Kidney (tissue), 14 donors: ENCODE data around the gene SLC30A3. TPM values are rescaled to one million over a fixed set of nuclear protein-coding genes. Genes with fewer than 3 reads are reported as not detected.
A peak's percentile ranks its signal among the peaks of the same experiment; 100 is the strongest.

Source experiments
- DNase-seq, 5 donors: peaks; one replicate each; pipeline ENCODE4 v3.0.0-alpha.2; 2013 to 2020
- FAIRE-seq: peaks from 2 replicates; lab custom pipeline; 2012; peaks lifted over from hg19 to GRCh38; lab: Jason Lieb, UNC
- H3K27ac ChIP-seq, 2 donors: one replicate each; pipeline ENCODE4 v1.7.0; 2013; ENCODE audit warnings: low read depth in 2 of 2, low read length in 2 of 2, inconsistent platforms in 1 of 2
- H3K27me3 ChIP-seq: one replicate; pipeline ENCODE4 v1.7.1; 2013; ENCODE audit warnings: low read length, inconsistent platforms; ENCODE audit not compliant: control insufficient read depth, insufficient read depth
- H3K36me3 ChIP-seq, 3 donors: one replicate each; pipeline versions ENCODE4 v1.7.0 to v1.7.1; 2013; ENCODE audit warnings: low read length in 3 of 3, control low read depth in 1 of 3, inconsistent platforms in 1 of 3; ENCODE audit not compliant: insufficient read depth in 3 of 3, control insufficient read depth in 2 of 3
- H3K4me1 ChIP-seq, 3 donors: one replicate each; pipeline versions ENCODE4 v1.7.0 to v1.7.1; 2013; ENCODE audit warnings: low read length in 3 of 3, inconsistent platforms in 1 of 3, low read depth in 1 of 3; ENCODE audit not compliant: control insufficient read depth in 2 of 3, insufficient read depth in 2 of 3
- H3K4me3 ChIP-seq, 3 donors: one replicate each; pipeline versions ENCODE4 v1.7.0 to v1.8.1; 2013; ENCODE audit warnings: low read length in 3 of 3, control low read depth in 1 of 3, inconsistent platforms in 1 of 3
- H3K9ac ChIP-seq, 3 donors: one replicate each; pipeline versions ENCODE4 v1.7.0 to v1.7.1; 2013; ENCODE audit warnings: low read length in 3 of 3, control low read depth in 1 of 3, inconsistent platforms in 1 of 3
- H3K9me3 ChIP-seq, 3 donors: one replicate each; pipeline versions ENCODE4 v1.7.0 to v1.7.1; 2013; ENCODE audit warnings: low read length in 3 of 3, control low read depth in 1 of 3, inconsistent platforms in 1 of 3; ENCODE audit not compliant: control insufficient read depth in 2 of 3, insufficient read depth in 1 of 3
- CTCF ChIP-seq: IDR thresholded peaks from 3 replicates; pipeline ENCODE4 v1.5.1; 2012; ENCODE audit warnings: mild to moderate bottlenecking, moderate library complexity, borderline replicate concordance; ENCODE audit not compliant: insufficient read depth; ENCODE audit errors: extremely low read depth
- intact Hi-C: fragments of 100-400 bp; cut with DNase I; formaldehyde crosslinking; loops from one replicate; pipeline ENCODE4 v1.11.1; 2022
- polyA plus RNA-seq: library from polyadenylated mRNA; stranded (reverse); fragments of 350-450 nt; fragmentation: Illumina TruSeq; extraction: RNeasy Lipid Tissue Mini Kit (QIAGEN cat#74804); gene quantifications from one replicate; pipeline ENCODE4 v1.2.3, GENCODE V29; 2014; ENCODE audit warnings: low read depth, low replicate concordance; ENCODE audit not compliant: insufficient read depth
- total RNA-seq: library from RNA; stranded (reverse); fragmentation: NEBNext Ultra II Directional; extraction: Animal tissue kit (Norgen Biotek cat#: 25700); gene quantifications from one replicate; pipeline ENCODE4 v1.2.1, GENCODE V29; 2021
- donor health status: control.
- donor health status: control.
- donor health status: control.
- donor health status: control.
- donor health status: control.
- donor health status: DM: yes; HTN: yes; CAD: no.
- donor health status: Normal renal cell carcinoma (clear cell type).

SLC30A3 gene
- total and polyA plus RNA-seq, 2 donors from 2014 or later: 0.31 TPM; not detected in 1

DNA sequence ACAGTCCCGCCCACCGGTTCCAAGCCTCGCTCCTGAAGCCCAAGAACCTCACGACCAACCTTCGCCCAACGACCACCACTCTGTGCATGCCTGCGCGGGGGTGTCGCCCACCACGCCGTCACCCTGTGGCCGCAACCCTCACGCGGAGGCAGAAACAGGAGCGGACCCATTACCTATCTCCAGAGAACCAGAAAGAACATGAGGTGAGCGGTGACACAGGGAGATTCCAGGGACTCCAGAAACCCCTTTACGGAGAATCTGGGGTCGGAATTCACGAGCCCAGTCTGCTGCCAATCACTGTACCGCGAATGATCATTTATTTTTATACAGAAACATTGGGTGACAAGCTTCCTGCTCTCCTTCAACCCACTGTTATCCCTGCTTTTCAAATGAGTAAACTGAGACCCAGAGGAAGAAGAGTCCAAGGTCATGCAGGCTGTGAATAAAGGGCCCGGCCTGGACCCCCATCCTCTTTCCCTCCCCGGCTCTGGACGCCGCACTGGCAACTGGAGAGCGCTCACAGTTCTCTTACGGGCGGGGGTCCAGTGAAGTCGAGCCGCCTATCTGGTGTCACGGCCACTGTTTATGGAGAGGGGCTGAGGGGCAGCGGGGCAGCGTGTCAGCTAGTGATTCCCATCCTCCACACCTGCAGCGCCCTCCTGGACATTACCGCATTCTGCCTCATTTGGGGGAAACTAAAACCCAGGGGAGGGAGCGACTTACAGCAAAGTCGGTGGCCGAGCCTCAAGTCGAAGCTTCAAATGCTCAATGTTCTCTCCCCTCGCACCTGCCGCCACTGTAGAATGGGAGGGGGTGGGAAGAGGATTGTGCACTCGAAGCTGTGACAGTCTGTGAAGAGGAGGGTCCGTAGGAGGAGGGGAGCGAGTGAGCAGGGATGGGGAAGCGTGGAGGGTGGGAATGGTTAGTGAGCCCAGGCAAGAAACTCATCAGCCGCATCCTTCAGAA is 723 bp upstream of the SLC30A3 start:
- intact Hi-C loops: no loop called here
- H3K9me3 ChIP-seq: no peaks in the 10 kb centered on the region
- peaks cover 26% of the 10 kb centered on the region for H3K27me3 ChIP-seq
- DNase-seq (peak in 4 of 5 donors; percentile 14 to 67 (median 48)), FAIRE-seq (no peak)
- TF ChIP-seq CTCF: no peak
- H3K4me1 ChIP-seq: peaks cover 0 to 9% (median 8%) of the 10 kb centered on the region in 3 donors
- H3K36me3 ChIP-seq: no peaks in the 10 kb centered on the region
- H3K9ac ChIP-seq: no peak overlapping the region
- no peak overlapping the region for H3K27ac ChIP-seq
- peak overlapping the region in 1 of 3 donors; percentile 48 for H3K4me3 ChIP-seq

DNA sequence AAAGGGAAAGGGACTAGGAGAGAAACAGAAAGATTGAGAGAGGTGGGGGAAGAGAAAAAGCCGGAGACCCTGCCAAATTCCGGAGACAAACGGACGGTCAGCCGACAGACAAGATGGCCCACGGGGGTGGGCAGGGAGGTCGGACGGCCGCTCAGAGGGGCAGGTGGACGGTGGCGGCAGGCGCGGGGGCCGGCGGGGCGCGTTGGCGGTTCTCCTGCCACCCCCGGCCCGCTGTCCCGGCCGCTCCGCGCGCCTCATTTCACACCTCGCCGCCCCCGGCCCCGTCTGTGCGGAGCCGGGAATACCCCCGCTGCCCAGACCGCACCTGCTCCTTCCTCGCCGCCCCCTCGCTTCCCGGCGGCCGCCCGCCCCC is 935 bp downstream of the SLC30A3 start:
- no peak overlapping the region for H3K4me3 ChIP-seq
- DNase-seq (peak in 1 of 5 donors; percentile 22), FAIRE-seq (no peak)
- H3K27me3 ChIP-seq: peaks cover 24% of the 10 kb centered on the region
- no peaks in the 10 kb centered on the region for H3K9me3 ChIP-seq
- no peak overlapping the region for H3K27ac ChIP-seq
- no peak for TF ChIP-seq CTCF
- no peaks in the 10 kb centered on the region for H3K36me3 ChIP-seq
- intact Hi-C loops: no loop called here
- peaks cover 0 to 9% (median 8%) of the 10 kb centered on the region in 3 donors for H3K4me1 ChIP-seq
- H3K9ac ChIP-seq: no peak overlapping the region

- H3K9ac ChIP-seq: no peak overlapping the region
- H3K27ac ChIP-seq: no peak overlapping the region
- no peak for FAIRE-seq
- H3K27me3 ChIP-seq: peaks cover 23% of the 10 kb centered on the region
- H3K9me3 ChIP-seq: no peaks in the 10 kb centered on the region
- no peaks in the 10 kb centered on the region for H3K36me3 ChIP-seq
- no peak for TF ChIP-seq CTCF
- intact Hi-C loops: no loop called here
- no peak overlapping the region for H3K4me3 ChIP-seq
- H3K4me1 ChIP-seq: peaks cover 0 to 9% (median 8%) of the 10 kb centered on the region in 3 donors
- DNase-seq: no peak
These were observed 1.5 kb downstream of the SLC30A3 start for GRCh38 chr2:27261241-27261925.
